HG03460 (cell line): ENCODE data around the gene KRT72.

Source experiments
- ATAC-seq: cut with Tn5 transposase; IDR thresholded peaks from one replicate; pipeline ENCODE4 v1.9.1; 2021; ENCODE audit not compliant: unreplicated experiment

The KRT72 gene

DNA sequence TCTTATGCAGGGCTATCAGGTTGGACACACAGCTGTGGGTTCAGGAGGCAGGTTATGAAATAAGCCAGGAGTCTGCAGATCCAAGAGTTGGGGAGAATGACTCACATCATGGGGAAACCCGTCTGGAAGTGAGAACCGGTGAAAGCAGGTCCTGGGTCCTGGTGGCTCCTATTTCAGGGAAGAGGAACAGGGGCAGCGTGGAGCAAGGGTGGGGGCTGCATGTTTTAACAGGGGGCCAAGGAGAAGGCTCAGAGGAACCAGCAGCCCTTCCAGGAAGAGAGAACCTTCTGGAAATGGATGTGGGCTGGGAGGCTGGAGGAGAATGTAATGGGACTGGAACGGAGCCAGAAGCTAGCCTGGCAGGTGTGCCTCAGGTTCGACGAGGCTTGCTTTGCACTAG is 19.8 kb downstream of the KRT72 start:
- ATAC-seq: no peak

DNA sequence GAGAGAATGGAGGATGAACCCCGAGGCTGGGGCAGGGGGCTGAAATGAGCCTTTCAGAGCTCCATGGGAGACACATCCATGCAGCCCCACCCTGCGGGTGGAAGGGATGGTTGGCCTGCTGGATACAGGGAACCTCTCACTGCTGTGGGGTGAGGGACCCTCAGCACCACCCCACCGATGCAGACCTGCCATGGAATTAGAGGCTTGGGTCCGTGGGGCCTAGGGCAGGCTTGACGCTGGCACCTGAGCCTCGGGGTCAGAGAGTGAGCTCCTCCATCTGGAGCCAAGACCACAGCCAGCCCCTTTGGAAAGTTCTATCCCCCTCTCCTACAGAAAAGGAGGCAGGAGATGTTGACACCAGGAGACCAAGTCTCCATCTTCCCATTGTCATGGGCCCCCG is 20.2 kb downstream of the KRT72 start:
- ATAC-seq: no peak

DNA sequence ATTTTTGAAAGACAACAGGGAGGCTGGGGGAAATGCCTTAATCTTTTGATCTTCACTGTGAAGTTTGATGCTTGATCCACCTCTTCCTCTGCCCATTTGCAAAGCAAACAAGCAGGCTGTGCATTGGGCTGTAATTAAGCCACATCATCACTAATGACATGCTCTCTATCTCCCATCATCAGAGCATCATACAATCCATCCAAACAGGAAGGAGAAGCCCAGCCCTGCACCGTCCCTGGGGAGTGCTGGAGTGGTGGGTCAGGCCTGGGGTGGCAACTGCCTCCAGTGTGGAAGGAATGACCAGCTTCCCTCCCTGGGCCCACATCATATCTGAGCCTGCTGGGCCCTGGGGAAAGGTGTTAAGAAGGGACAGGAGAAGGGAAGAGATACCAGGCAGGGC is 20.8 kb downstream of the KRT72 start:
- no peak for ATAC-seq

DNA sequence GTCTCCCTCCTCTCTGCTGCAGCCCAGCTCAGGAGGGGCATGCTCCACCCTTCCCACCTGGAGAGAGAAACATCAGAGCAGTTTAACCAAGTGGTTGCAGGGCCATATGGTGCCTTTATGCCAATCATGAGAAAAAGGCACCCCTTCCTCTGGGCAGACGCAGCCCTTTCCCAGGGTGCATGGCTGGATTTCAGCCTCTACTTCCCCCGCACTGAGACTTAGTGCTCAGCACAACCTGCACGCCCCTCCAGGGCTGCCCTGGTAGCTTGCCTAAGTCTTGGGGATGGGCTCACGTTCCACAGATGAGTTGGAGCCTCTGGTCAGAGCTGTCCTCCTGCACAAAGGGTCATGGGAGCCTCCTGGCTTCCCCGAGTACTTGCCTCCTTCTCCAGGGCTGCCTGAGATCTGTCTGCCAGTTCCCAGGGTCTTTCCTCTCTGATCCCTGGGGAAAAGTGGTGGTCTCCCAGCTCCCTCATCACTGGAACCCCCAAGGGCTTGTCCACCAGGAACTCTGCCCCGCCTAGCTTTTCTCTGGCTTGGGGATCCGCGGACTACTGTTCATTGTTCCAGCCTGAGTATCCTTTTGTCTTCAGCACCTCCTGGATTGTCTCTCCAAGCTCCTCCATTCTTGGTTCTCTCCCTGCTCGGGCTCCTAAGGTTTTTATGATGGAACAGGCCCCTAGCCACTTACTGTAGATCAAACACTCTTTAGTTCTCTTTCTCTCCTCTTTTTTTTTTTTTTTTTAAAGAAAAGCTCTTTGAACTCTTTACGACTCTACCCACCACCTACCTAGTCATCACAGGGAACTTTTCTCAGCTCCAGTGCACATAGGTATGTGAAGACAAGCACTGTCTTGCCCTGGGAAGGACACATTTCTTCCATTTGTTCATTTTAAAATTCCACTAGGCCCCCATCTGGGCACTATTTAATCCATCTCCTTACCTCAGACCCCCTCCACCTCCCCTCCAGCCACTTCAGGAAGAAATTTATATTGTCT is 21.5 kb downstream of the KRT72 start:
- no peak for ATAC-seq

DNA sequence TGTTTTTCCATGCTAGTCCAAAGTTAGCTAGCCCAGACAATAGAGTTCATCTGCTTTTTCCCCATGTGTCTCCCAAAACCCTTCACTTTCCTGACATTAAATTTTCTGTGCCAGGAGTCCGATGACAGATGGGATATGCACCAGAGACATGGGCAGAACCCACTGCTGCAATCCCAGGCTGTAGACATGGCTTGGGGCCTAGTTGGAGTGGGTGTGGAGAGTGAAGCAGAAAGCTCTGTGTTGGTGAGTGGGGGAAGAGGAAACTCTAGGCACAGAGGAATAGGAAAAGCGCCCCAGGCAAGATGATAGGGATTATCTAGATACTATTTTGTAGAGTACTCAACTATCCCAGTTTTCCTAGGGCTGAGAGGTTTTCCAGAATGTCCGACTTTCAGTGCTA is 22.8 kb downstream of the KRT72 start:
- ATAC-seq: no peak

DNA sequence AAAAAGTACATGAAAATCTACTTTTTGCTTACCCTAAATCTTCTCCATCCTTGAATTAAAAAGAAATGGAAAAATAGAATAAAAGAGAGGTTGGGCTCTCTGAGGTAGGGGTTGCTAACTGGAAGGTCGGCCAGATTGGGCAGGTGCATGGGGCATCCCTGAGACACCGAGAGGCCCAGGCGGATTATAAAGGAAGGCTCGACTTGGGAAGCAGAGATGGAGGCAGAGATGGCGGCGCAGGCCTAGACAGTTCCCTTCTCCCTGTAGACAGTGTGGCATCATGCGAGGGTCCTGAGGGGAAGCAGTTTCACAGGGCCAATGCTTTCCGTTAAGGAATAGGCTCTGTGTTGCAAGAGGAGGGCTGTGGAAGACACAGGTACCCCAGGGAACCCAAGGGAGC is 23.9 kb downstream of the KRT72 start:
- ATAC-seq: no peak

DNA sequence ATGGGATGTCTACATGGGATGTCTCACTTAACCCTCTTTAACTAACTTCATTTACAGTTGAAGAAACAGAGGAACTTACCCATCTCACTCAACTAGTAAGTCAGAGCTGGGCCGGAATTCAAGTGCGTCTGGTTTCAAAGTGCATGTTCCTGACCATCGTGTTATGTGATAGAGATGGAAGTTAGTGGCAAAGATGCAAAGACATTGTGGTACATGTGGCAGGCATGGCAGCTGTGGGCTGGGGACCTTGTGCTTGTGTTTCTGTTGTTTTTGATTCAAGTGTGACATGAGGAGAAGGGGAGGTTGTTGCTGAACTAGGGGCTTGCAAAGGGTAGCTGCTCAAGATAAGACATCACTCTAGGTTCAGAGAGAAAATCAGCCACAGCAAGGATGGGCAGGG is 25.3 kb downstream of the KRT72 start:
- no peak for ATAC-seq

DNA sequence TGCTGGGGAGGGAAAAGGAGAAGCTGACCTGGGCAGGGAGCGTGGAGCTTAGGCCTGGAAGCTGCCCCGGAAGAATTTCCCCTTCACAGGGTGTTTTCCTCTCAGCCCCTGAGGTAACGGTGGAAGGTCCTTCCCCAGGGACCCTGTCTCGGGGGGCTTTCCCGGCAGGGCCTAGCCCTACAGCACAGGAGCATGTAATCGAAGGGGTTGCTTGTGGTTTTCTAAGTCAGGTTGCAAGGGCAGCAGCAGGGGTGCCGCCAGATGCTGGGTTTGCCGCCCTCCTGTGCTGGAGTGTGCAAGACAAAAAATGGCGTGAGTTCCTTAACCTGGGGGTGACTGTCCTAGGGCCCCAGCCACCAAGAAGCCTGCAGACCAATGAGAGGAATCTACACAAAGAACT is 26.0 kb downstream of the KRT72 start:
- ATAC-seq: no peak

DNA sequence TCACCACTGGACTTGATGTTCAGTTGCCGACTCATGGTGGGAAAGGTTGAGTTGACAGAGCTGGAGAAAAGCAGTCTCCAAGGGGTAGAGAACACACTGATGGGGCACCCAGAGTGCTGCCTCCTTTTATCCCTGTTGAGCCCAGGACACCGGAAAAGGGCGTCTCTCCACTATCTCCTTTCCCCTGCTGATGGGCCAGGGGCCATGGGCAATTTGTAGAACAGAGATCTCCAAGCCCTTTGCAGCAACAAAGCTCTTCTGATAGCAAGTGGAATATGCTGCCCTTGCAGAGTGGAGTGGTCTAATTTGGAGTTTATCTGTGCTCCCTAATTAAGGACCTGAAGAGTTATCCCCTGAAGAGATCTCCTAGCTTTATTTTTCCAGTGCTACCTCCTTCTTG is 27.5 kb downstream of the KRT72 start, which contains the start of gene KRT74:
KRT74 (minus strand) TSS at position 101 of the 400 bp plus-strand sequence; CDS start at position 35, 66 bp downstream.
- no peak for ATAC-seq

DNA sequence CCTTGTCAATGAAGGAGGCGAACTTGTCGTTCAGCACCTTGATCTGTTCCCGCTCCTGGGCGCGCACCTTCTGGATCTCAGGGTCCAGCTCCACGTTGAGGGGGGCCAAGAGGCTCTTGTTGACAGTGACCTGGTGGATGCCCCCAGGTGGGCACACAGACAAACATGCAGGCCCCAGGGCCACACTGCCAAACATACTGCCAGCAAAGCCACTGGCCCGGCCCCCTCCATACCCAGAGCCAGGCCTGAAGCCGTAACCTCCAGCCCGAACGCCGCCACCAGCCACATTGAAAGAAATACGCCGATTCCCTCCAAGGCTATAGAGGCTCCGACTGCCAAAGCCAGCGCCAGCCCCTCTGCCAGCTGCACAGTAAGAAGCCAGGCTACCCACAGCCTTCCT is 28.0 kb downstream of the KRT72 start:
- no peak for ATAC-seq

DNA sequence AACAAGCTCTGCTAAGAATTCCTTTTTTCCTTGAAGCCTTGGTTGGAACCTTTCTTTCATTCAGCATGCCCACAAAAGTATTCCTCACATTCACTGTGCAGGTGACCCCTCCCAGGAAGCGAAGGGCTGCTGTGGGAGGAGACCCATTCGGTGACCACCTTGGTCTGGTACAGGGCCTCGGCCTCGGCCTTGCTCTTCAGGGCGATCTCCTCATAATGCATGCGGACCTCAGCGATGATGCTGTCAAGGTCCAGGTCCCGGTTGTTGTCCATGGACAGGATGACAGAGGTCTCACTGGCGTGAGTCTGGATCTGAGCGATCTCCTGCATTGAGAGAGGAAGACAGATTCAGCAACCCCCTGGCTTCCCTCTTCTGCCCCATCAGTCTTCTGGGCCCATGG is 30.8 kb downstream of the KRT72 start:
- ATAC-seq: no peak

DNA sequence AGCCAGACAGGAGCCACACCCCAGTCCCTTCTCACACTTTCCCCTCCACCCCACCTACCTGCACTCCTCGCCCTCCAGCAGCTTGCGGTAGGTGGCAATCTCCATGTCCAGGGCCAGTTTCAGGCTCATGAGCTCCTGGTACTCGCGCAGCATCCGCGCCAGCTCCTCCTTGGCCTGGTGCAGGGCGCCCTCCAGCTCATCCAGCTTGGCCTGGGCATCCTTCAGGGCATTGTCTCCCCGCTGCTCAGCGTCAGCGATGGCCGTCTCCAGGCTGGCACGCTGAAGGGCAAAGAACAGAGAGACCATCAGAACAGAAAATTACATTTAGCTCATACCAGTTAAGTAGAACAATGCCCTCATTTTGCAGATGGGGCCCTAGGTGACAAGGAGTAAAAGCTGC is 33.2 kb downstream of the KRT72 start:
- ATAC-seq: no peak

DNA sequence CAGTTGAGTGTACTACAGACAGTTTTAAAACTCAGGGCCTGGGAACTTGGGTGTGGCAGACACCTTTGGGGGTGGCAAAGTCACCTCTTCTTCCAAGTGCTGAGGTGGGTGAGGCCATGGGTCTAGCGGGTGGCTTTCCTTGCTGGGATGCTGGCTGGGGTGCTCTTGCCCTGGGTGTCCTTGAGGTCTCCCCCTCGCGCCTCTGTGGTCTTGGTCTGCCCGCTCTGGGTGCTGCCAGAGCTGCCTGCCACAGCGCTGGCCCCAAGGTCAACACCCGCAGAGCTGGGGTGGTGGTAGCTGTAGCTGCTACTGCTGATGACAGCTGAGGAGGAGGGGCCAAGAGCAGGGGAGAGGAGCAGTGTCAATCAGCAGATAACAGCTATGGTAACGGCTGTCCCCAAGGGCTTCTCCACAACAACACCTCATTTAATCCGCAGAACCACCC is 34.4 kb downstream of the KRT72 start:
- no peak for ATAC-seq

DNA sequence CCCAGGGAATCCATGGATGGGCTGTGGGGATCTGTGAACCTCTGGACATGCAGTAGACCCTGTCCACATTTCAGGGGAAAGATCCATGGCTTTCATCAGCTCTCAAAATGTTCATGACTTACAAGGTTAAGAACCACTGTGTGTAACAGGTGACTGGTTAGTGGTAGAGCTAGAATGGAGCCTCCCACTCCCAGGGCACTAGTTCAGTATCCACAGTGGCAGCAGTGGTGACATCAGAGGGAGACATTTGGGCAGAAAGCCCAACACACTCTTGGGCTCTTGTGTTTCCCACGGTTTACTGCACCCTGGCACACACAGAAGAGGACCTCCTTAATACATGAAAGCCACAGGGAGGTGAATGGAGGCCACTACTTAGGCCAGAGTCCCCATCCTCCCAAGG is 36.7 kb downstream of the KRT72 start:
- ATAC-seq: no peak

DNA sequence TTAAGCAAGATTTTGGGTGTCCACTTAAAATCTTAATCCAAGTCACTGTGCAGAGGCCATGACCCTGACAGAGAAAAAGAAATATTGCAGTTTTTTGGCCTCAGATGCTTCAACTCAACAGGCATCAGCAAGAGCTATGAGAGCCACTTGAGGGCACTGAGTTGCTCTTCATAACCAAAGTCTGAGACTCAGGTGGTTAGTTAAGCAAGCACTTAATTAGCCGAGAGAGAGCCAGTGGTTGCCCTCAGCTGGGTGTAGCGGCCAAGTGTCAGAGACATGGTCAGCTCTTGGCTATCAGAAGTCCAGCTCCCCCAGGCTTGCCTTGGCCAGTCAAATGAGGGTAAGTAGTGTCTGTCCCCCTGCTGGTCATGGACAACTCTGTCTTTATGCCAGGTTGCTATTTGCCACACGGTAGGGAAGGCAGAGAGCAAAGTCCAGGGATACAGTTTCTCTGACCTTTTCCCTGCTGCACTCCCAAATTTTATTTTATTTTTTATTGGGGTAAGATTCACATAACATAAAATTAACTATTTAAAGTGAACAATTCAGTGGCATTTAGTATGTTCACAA is 39.3 kb downstream of the KRT72 start:
- no peak for ATAC-seq

DNA sequence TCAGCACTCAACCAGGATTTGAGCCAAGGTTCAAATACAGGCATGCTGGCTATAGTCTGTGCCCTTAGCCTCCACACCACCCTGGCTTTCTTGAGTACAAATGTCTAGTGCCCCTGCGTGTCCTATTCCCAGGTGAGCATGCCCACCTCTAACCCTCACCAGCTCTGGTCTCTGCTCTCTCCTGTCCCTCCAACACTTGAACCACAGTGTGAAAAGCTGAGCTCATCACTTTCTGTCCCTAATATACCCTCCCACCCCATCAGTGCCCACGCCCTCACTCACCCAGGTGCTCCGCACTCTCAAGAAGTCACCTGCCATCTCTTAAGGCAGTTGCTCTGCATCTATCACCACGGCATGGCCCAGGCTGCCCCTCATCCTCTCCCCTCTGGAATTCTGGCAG is 41.3 kb downstream of the KRT72 start:
- ATAC-seq: no peak

DNA sequence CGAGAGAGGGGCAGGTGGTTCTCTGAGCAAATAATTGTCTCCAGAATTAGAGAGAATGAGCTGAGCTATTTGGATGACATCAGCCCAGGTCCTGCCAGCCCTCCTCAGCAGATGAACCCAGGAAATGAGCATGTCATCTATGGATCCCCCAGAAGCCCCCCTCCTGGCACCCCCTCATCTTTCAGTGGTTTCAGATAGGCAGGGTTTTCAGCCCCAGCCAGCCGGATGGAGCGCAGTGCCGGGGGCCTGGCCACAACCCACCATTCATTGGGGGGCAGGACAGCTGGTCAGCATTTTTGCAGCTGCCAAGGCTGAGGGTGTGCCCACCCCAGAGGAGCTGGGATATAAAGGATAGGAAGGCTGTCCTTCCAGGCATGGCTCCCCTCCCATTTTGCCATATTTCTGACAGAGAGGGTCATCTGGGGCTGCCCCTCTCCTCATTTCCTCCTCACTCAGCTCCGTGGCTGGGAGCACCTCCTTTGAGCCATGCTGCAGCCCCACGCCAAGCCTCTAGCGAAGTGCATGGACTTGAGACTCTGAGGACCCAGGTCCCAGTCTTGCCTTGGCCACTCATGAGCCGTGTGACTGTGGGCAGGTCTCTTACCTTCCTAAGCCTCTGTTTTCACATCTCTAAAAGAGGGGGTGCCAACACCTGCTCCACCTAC is 42.4 kb downstream of the KRT72 start:
- no peak for ATAC-seq

DNA sequence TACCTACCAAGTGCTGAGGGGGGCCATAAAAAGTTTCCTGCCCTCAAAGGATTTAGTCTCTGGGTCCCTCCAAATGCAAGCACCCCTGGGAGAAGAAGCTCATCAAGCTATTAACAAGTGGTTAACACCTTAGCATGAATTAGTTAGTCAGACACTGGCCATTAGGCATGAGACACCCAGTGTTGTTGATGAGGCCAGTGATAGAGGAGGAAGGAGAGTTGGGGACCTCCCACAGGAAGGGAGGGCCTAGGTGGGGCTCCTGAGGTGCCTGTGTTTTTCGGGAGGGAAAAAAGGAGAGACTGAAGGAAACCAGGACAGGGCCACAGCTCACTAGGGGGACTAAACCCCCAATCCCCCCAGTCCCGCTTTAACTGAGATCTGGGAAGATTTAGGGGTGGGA is 43.8 kb downstream of the KRT72 start:
- ATAC-seq: no peak

DNA sequence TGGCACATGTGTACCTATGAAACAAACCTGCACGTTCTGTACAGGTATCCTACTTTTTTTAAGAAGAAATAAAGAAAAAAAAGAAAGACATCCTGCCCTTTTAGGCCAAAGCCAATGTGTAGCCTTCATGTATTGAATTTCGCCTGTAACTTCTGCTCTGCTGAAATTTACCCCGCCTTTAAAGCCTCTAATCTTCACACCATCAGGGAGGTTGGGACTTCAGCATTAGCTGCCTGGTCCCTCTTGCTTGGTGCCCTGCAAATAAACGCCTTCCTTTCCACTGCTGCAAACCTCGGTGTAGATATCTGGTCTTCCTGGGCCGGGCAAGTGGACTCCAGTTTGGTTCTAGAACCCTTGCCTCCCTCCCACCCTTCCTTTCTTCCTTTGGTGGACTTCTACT is 45.7 kb downstream of the KRT72 start:
- ATAC-seq: no peak

DNA sequence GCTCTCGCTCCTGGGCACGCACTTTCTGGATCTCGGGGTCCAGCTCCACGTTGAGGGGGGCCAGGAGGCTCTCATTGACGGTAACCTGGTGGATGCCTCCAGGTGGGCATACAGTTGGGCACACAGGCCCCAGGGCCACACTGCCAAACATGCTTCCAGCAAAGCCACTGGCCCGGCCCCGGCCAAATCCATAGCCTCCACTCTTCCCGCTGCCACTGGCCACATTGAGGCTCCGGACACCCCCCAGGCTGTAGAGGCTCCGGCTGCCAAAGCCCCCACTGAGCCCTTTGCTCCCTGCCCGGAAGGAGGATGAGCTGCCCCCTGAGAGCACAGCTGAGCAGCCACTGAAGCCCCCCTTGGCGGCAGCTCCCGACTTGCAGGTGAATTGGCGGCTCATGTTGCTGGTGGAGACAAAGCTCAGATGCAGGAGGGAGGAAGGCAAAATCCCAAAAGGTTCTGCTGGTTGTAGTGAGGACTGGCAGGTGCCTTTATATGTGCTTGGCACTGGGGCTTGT is 48.5 kb downstream of the KRT72 start, which contains the start of gene KRT71:
KRT71 (minus strand) TSS at position 465 of the 515 bp plus-strand sequence; CDS start at position 397, 68 bp downstream.
- no peak for ATAC-seq

DNA sequence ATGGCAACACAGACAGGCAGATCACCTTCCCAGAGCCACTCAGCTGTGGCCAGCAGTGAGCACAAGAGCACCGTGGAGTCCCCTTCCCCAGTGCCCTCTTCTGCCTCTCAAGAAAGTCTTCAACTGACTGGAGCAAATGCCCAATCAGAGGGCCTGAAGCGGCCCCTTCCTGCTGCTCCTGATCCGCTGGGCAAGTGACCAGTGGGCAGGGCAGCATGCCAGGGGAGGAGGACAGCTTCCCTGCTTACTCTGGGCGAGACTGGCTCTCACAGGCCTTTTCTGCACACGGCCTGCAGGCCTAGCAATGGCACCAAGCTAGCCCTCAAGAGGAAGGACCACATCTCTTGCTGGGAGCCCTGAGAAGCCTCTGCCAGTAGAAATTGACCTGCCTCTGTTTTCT is 49.2 kb downstream of the KRT72 start:
- no peak for ATAC-seq
